ENCODE data around the gene GPX8.

GPX8 gene

DNA sequence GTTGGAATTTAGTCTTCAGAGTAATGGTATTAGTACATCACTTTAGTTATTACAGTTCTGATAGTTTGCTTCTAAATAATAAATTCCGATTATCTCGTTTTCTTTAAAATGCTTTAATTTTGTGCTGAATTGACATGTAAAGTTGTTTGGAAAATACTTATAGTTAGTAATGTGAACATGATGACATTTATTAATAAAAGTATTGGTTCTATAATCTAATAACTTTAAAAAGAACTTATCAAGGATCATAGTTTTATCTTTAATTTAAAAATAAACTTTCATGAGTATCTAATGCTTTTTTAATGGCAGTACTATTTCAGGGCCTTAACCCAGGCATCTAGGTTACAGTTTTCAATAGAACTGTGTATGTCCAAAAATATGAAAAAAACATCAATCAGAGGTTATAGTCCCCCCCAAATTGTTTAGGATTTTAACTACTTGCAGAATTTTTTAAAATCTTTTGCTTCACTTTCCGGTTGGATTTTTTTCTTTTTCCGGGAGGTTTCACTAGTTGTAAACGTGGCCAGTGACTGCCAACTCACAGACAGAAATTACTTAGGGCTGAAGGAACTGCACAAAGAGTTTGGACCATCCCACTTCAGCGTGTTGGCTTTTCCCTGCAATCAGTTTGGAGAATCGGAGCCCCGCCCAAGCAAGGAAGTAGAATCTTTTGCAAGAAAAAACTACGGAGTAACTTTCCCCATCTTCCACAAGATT is 680 bp downstream of the GPX8 start:
- DNase-seq: peak; percentile 94
- TF ChIP-seq, protein P1, sequence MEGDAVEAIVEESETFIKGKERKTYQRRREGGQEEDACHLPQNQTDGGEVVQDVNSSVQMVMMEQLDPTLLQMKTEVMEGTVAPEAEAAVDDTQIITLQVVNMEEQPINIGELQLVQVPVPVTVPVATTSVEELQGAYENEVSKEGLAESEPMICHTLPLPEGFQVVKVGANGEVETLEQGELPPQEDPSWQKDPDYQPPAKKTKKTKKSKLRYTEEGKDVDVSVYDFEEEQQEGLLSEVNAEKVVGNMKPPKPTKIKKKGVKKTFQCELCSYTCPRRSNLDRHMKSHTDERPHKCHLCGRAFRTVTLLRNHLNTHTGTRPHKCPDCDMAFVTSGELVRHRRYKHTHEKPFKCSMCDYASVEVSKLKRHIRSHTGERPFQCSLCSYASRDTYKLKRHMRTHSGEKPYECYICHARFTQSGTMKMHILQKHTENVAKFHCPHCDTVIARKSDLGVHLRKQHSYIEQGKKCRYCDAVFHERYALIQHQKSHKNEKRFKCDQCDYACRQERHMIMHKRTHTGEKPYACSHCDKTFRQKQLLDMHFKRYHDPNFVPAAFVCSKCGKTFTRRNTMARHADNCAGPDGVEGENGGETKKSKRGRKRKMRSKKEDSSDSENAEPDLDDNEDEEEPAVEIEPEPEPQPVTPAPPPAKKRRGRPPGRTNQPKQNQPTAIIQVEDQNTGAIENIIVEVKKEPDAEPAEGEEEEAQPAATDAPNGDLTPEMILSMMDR (IDR thresholded peaks at IDR 0.05; ENCODE audit: low read depth, low read length, missing control alignments): no peak
- H3K27ac ChIP-seq: peak overlapping the region; percentile 99

DNA sequence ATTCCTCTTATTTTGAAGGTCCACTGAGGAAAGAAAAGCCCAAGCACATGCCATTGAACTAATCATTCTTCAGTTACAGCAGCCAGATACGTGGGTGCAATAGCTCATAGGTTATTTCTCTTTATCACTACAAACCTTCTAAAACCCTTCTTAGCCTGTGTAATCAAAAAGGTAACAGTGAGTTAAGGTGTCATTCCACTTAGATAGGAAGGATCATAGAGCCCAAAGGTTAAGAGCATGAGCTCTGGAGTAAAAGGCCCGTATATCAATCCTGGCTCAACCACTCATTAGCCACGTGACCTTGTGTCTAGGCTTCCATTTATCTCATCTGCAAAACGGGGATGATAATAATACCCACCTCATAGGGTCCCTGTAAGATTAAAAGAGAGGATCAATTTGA is 2.7 kb downstream of the GPX8 start:
- no peak for DNase-seq
- H3K36me3 ChIP-seq (replicated peaks): peaks cover 27% of the 10 kb centered on the region
- H3K27me3 ChIP-seq (replicated peaks): no peaks in the 10 kb centered on the region
- H3K4me3 ChIP-seq (ENCODE audit: low read depth, low read length): no peak overlapping the region
- TF ChIP-seq, protein P1 (IDR thresholded peaks at IDR 0.05; ENCODE audit: low read depth, low read length, missing control alignments): no peak
- in situ Hi-C loops (cut with HindIII; ENCODE audit: low pct_ligation_motif_present, low sequenced_read_pairs): no loop called here
- H3K27ac ChIP-seq: no peak overlapping the region

More for the DNA sequence above, 680 bp downstream of the GPX8 start:
- Histone ChIP-seq H3K4me3 (ENCODE audit: low read depth, low read length) (peak overlapping the region; percentile 80), H3K36me3 (replicated peaks) (peaks cover 20% of the 10 kb centered on the region), H3K27me3 (replicated peaks) (no peaks in the 10 kb centered on the region)
- in situ Hi-C loops (cut with HindIII; ENCODE audit: low pct_ligation_motif_present, low sequenced_read_pairs): no loop called here

DNA sequence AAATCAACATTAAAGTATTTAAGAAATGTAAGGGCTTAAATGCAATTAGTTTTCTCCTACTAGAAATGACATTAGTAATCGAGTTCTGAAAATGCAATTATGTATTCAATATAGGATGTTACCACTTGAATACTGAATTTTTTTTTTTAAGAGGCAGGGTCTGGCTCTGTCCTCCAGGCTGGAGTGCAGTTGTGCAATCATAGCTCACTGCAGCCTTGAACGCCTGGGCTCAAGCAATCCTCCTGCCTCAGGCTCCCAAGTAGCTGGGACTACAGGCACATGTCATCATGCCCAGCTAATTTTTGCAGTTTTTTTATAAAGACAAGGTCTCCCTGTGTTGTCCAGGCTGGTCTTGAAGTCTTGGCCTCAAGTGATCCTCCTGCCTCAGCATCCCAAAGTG is 11.5 kb downstream of the GPX8 start:
- Histone ChIP-seq H3K27ac (no peak overlapping the region), H3K36me3 (replicated peaks) (no peaks in the 10 kb centered on the region), H3K27me3 (replicated peaks) (peaks cover 16% of the 10 kb centered on the region), H3K4me3 (ENCODE audit: low read depth, low read length) (no peak overlapping the region)
- in situ Hi-C loops (cut with HindIII; ENCODE audit: low pct_ligation_motif_present, low sequenced_read_pairs): no loop called here
- TF ChIP-seq, protein P1 (IDR thresholded peaks at IDR 0.05; ENCODE audit: low read depth, low read length, missing control alignments): no peak
- DNase-seq: no peak

DNA sequence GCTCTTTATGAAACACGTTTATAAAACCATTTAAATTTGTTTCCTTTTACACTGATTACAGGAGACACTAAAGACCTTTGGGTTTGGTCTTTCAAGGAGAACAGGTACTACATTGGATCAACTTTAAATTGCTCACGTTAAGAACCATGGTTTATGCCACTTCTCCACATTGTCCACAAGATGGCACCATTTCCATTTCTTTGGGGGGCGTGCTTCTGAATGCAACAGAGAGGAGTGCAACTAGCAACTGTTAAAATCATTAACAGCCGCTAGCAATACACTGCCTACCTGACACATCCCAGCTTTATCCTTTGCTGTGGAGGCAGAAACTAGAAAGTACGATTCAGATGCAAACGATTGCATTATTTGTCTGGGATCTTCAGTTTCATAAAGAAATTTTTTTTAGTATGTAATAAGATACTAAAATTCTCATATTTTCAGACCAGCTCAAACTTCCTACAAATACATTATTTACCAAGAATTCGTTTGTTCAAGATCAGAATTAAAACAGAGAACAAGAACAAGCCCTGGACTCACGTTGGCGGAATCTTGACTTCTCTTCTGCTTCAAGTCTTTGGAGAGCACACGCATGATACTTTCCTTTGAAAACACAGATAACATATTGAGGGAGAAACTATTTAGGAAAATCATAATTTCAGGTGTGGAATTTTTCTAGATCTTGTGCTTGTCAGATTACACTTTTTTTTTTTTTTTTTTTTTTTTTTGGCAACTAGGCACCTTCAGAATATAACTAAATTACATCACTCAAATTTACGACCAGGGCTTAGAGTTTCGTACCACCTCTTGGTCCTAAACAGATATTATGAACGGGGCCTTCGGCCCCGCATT is 12.3 kb downstream of the GPX8 start:
- DNase-seq: peak; percentile 53
- peaks cover 24% of the 10 kb centered on the region for H3K27me3 ChIP-seq (replicated peaks)
- peak overlapping the region; percentile 53 for H3K4me3 ChIP-seq (ENCODE audit: low read depth, low read length)
- H3K36me3 ChIP-seq (replicated peaks): no peaks in the 10 kb centered on the region
- no peak overlapping the region for H3K27ac ChIP-seq
- TF ChIP-seq, protein P1 (IDR thresholded peaks at IDR 0.05; ENCODE audit: low read depth, low read length, missing control alignments): peak; percentile 77
- in situ Hi-C loops (cut with HindIII; ENCODE audit: low pct_ligation_motif_present, low sequenced_read_pairs): no loop called here

DNA sequence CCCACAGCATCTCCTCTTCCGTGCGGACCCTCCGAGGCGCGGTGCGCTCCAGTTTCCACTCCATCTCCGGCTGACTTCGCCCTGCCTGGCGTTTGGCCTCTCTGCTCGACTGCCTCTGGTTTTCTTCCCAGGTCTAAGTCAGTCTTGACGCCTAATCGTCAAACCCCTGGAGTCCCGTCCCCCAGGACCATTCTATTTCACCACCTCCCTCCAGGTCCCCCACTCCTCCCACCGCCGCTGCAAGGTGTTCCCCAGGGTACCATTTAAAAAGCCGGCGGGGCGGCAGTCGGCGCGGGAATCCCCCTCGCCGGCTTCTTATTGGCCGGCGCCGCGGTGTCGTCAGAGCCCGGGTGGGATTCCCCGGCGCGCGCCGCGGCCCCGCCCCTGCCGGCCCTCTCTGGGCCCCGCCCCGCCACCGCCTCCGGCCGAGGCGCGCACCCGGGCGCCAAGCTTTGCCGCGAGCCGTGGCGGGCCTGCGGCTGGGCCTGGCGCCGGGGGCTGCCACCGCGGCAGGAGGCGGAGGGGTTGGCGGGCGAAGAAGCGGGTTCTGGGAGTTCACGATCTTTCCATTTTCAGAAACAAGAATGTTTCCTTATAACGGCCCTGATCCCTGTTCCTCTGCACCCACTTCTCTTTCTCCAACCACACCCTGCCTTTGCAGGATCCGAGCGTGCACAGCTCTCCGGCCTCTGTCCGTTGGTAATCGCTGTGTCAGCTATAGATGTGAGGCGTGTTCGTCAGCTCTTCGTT is 13.1 kb downstream of the GPX8 start, which contains the start of gene CDC20B:
Gene CDC20B (minus strand): TSS at position 241 of the 750 bp plus-strand sequence. CDS start 177 bp downstream, at position 64.
- peak; percentile 54 for DNase-seq
- Histone ChIP-seq H3K27ac (no peak within 1 kb of the TSS), H3K4me3 (ENCODE audit: low read depth, low read length) (peak within 1 kb of the TSS; percentile 53), H3K27me3 (replicated peaks) (peaks cover 31% of the 10 kb centered on the region), H3K36me3 (replicated peaks) (no peaks in the 10 kb centered on the region)
- TF ChIP-seq, protein P1 (IDR thresholded peaks at IDR 0.05; ENCODE audit: low read depth, low read length, missing control alignments): no peak
- in situ Hi-C loops (cut with HindIII; ENCODE audit: low pct_ligation_motif_present, low sequenced_read_pairs): no loop called here
